ENCODE results near the gene MCC. TPM values are rescaled to one million over a fixed set of nuclear protein-coding genes. Genes with fewer than 3 reads are reported as not detected.

The MCC gene
- total and polyA plus RNA-seq, 2 experiments from 2014 or later = 3.4 to 8.8 TPM

GRCh38 chr5:113397046-113397445, 91.2 kb downstream of the MCC start:
- no peaks in the 10 kb centered on the region for H3K79me2 ChIP-seq (ENCODE audit: insufficient read depth)
- H3F3A ChIP-seq (ENCODE audit: insufficient read depth) = no peaks in the 10 kb centered on the region
- H3K4me1 ChIP-seq (ENCODE audit: insufficient read depth) = no peaks in the 10 kb centered on the region
- H2AFZ ChIP-seq = no peak overlapping the region
- 52 to 63% methylated on average over 3 of the region's 3 CpGs for WGBS, 2 experiments (ENCODE audit: low coverage in 1 of 2, low lambda C conversion rate in 2 of 2, missing lambda C conversion rate in 2 of 2)
- H3K4me2 ChIP-seq (ENCODE audit: unreplicated experiment) = no peak overlapping the region
- H3K9me2 ChIP-seq (ENCODE audit: insufficient read depth) = no peaks in the 10 kb centered on the region
- H3K9me3 ChIP-seq (ENCODE audit: low read depth) = no peaks in the 10 kb centered on the region
- TF ChIP-seq EZH2 (IDR thresholded peaks at IDR 0.05; ENCODE audit: insufficient read depth, poor library complexity, severe bottlenecking) (no peak), EZH2phosphoT487 (IDR thresholded peaks at IDR 0.05; ENCODE audit: insufficient read depth, low read depth) (no peak)
- H3K9ac ChIP-seq = no peak overlapping the region
- peak; percentile 10 for DNase-seq
- H3K27ac ChIP-seq = no peak overlapping the region
- no peaks in the 10 kb centered on the region for H3K36me3 ChIP-seq (ENCODE audit: low read depth)
- in situ Hi-C loops (cut with MboI) = no loop called here
- H3K27me3 ChIP-seq (replicated peaks; ENCODE audit: insufficient read depth) = no peaks in the 10 kb centered on the region
- H4K20me1 ChIP-seq (ENCODE audit: insufficient read depth) = no peaks in the 10 kb centered on the region
- H3K4me3 ChIP-seq = no peak overlapping the region

GRCh38 chr5:113394658-113395057, 93.6 kb downstream of the MCC start:
- Histone ChIP-seq H3K4me2 (ENCODE audit: unreplicated experiment) (no peak overlapping the region), H3K9ac (no peak overlapping the region), H3K27ac (no peak overlapping the region), H3K9me3 (ENCODE audit: low read depth) (no peaks in the 10 kb centered on the region), H4K20me1 (ENCODE audit: insufficient read depth) (no peaks in the 10 kb centered on the region), H3K36me3 (ENCODE audit: low read depth) (no peaks in the 10 kb centered on the region), H3K9me2 (ENCODE audit: insufficient read depth) (no peaks in the 10 kb centered on the region), H3K27me3 (replicated peaks; ENCODE audit: insufficient read depth) (no peaks in the 10 kb centered on the region), H2AFZ (no peak overlapping the region), H3K79me2 (ENCODE audit: insufficient read depth) (no peaks in the 10 kb centered on the region), H3F3A (ENCODE audit: insufficient read depth) (no peaks in the 10 kb centered on the region), H3K4me1 (ENCODE audit: insufficient read depth) (no peaks in the 10 kb centered on the region), H3K4me3 (no peak overlapping the region)
- TF ChIP-seq EZH2 (IDR thresholded peaks at IDR 0.05; ENCODE audit: insufficient read depth, poor library complexity, severe bottlenecking) = no peak
- no peak for TF ChIP-seq EZH2phosphoT487 (IDR thresholded peaks at IDR 0.05; ENCODE audit: insufficient read depth, low read depth)
- 81 to 83% methylated on average over 2 of the region's 2 CpGs for WGBS, 2 experiments (ENCODE audit: low coverage in 1 of 2, low lambda C conversion rate in 2 of 2, missing lambda C conversion rate in 2 of 2)
- DNase-seq = no peak
- in situ Hi-C loops (cut with MboI) = no loop called here

DNA sequence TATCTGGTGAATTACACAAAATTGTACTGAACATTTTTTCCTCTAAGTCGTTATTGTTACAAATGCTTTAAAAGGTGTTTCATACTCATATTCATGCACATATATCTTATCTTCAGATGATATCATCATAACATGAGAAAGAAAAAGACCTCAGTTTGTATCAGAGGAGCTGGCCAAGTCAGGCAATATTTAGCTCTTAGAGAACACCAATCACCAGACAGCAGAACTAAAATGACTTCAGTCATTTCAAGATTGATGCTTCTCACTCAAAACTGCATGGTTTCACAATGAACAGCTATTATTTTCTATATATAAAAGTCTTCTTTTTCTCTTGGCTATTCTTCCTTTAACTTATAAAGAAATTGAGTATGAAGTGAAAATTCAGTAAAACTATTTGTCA, 98.0 kb downstream of the MCC start:
- in situ Hi-C loops (cut with MboI) = no loop called here
- Histone ChIP-seq H2AFZ (no peak overlapping the region), H3K4me3 (no peak overlapping the region), H3K79me2 (ENCODE audit: insufficient read depth) (no peaks in the 10 kb centered on the region), H3K9me2 (ENCODE audit: insufficient read depth) (no peaks in the 10 kb centered on the region), H3K36me3 (ENCODE audit: low read depth) (no peaks in the 10 kb centered on the region), H3K9ac (no peak overlapping the region), H3K9me3 (ENCODE audit: low read depth) (no peaks in the 10 kb centered on the region), H4K20me1 (ENCODE audit: insufficient read depth) (no peaks in the 10 kb centered on the region), H3K4me1 (ENCODE audit: insufficient read depth) (no peaks in the 10 kb centered on the region), H3K4me2 (ENCODE audit: unreplicated experiment) (no peak overlapping the region), H3F3A (ENCODE audit: insufficient read depth) (no peaks in the 10 kb centered on the region), H3K27me3 (replicated peaks; ENCODE audit: insufficient read depth) (no peaks in the 10 kb centered on the region), H3K27ac (no peak overlapping the region)
- DNase-seq = no peak
- WGBS, 2 experiments (ENCODE audit: low coverage in 1 of 2, low lambda C conversion rate in 2 of 2, missing lambda C conversion rate in 2 of 2) = 89 to 96% methylated on average over 1 of the region's 1 CpG
- TF ChIP-seq EZH2phosphoT487 (IDR thresholded peaks at IDR 0.05; ENCODE audit: insufficient read depth, low read depth) (no peak), EZH2 (IDR thresholded peaks at IDR 0.05; ENCODE audit: insufficient read depth, poor library complexity, severe bottlenecking) (no peak)

- in situ Hi-C loops (cut with MboI) = no loop called here
- no peaks in the 10 kb centered on the region for H3K4me1 ChIP-seq (ENCODE audit: insufficient read depth)
- H3K9me2 ChIP-seq (ENCODE audit: insufficient read depth) = no peaks in the 10 kb centered on the region
- DNase-seq = no peak
- H4K20me1 ChIP-seq (ENCODE audit: insufficient read depth) = no peaks in the 10 kb centered on the region
- H3K27ac ChIP-seq = no peak overlapping the region
- TF ChIP-seq EZH2 (IDR thresholded peaks at IDR 0.05; ENCODE audit: insufficient read depth, poor library complexity, severe bottlenecking) (no peak), EZH2phosphoT487 (IDR thresholded peaks at IDR 0.05; ENCODE audit: insufficient read depth, low read depth) (no peak)
- no peaks in the 10 kb centered on the region for H3F3A ChIP-seq (ENCODE audit: insufficient read depth)
- no peak overlapping the region for H3K4me2 ChIP-seq (ENCODE audit: unreplicated experiment)
- H3K36me3 ChIP-seq (ENCODE audit: low read depth) = no peaks in the 10 kb centered on the region
- no peak overlapping the region for H2AFZ ChIP-seq
- 72 to 77% methylated on average over 4 of the region's 4 CpGs for WGBS, 2 experiments (ENCODE audit: low coverage in 1 of 2, low lambda C conversion rate in 2 of 2, missing lambda C conversion rate in 2 of 2)
- H3K79me2 ChIP-seq (ENCODE audit: insufficient read depth) = no peaks in the 10 kb centered on the region
- no peaks in the 10 kb centered on the region for H3K9me3 ChIP-seq (ENCODE audit: low read depth)
- H3K27me3 ChIP-seq (replicated peaks; ENCODE audit: insufficient read depth) = no peaks in the 10 kb centered on the region
- no peak overlapping the region for H3K9ac ChIP-seq
- H3K4me3 ChIP-seq = no peak overlapping the region
Observed at GRCh38 chr5:113389116-113389515, 99.1 kb downstream of the MCC start.

GRCh38 chr5:113387844-113388243, 100.4 kb downstream of the MCC start:
- TF ChIP-seq EZH2 (IDR thresholded peaks at IDR 0.05; ENCODE audit: insufficient read depth, poor library complexity, severe bottlenecking) = no peak
- TF ChIP-seq EZH2phosphoT487 (IDR thresholded peaks at IDR 0.05; ENCODE audit: insufficient read depth, low read depth) = no peak
- in situ Hi-C loops (cut with MboI) = no loop called here
- Histone ChIP-seq H3K27ac (no peak overlapping the region), H3K9me3 (ENCODE audit: low read depth) (no peaks in the 10 kb centered on the region), H3K79me2 (ENCODE audit: insufficient read depth) (no peaks in the 10 kb centered on the region), H4K20me1 (ENCODE audit: insufficient read depth) (no peaks in the 10 kb centered on the region), H3K9ac (no peak overlapping the region), H3K4me3 (no peak overlapping the region), H3F3A (ENCODE audit: insufficient read depth) (no peaks in the 10 kb centered on the region), H3K27me3 (replicated peaks; ENCODE audit: insufficient read depth) (no peaks in the 10 kb centered on the region), H3K9me2 (ENCODE audit: insufficient read depth) (no peaks in the 10 kb centered on the region), H2AFZ (no peak overlapping the region), H3K4me2 (ENCODE audit: unreplicated experiment) (no peak overlapping the region), H3K4me1 (ENCODE audit: insufficient read depth) (peaks cover 6% of the 10 kb centered on the region; the same call in 1 of the 2 replicates), H3K36me3 (ENCODE audit: low read depth) (no peaks in the 10 kb centered on the region)
- 45 to 50% methylated on average over 2 of the region's 2 CpGs for WGBS, 2 experiments (ENCODE audit: low coverage in 1 of 2, low lambda C conversion rate in 2 of 2, missing lambda C conversion rate in 2 of 2)
- DNase-seq = no peak
